Upper lobe of right lung (tissue), 1 donor: ENCODE data around the gene PRUNE2. TPM values are rescaled to one million over a fixed set of nuclear protein-coding genes. Genes with fewer than 3 reads are reported as not detected.

Source experiments
- ATAC-seq: fragments of 200-7000 bp; cut with Tn5 transposase; one replicate; pipeline ENCODE4 v1.9.1; 2020; ENCODE audit warnings: mild to moderate bottlenecking, moderate library complexity
- DNase-seq: peaks from one replicate; pipeline ENCODE4 v3.0.0-alpha.2; 2020
- H3K27ac ChIP-seq: fragments of 200-600 bp; one replicate; pipeline ENCODE4 v1.8.0; 2022
- H3K27me3 ChIP-seq: fragments of 200-600 bp; one replicate; pipeline ENCODE4 v1.8.0; 2022; ENCODE audit warnings: mild to moderate bottlenecking
- H3K36me3 ChIP-seq: fragments of 200-600 bp; one replicate; pipeline ENCODE4 v1.8.0; 2022
- H3K4me1 ChIP-seq: fragments of 200-600 bp; one replicate; pipeline ENCODE4 v1.8.0; 2022
- H3K4me3 ChIP-seq: fragments of 200-600 bp; one replicate; pipeline ENCODE4 v1.8.0; 2022; ENCODE audit warnings: mild to moderate bottlenecking
- H3K9me3 ChIP-seq: fragments of 200-600 bp; one replicate; pipeline ENCODE4 v1.8.0; 2022
- CTCF ChIP-seq: fragments of 200-600 bp; IDR thresholded peaks from one replicate; pipeline ENCODE4 v1.8.0; 2022; ENCODE audit warnings: antibody characterized with exemption
- intact Hi-C: fragments of 100-400 bp; cut with DNase I; formaldehyde crosslinking; loops from one replicate; pipeline ENCODE4 v1.11.0; 2022
- total RNA-seq: library from RNA; stranded (reverse); fragmentation: NEBNext Ultra II Directional; extraction: Animal tissue kit (Norgen Biotek cat#: 25700); gene quantifications from one replicate; pipeline ENCODE4 v1.2.1, GENCODE V29; 2021
- donor health status: DM: no; HTN: yes; CAD: no; lungs with severe emphysema.

The PRUNE2 gene
- total RNA-seq, 1 donor from 2014 or later, result 7.4 TPM

- DNase-seq (no peak), ATAC-seq (no peak)
- no peaks in the 10 kb centered on the region for H3K9me3 ChIP-seq
- TF ChIP-seq CTCF, result no peak
- H3K27me3 ChIP-seq, result no peaks in the 10 kb centered on the region
- no peaks in the 10 kb centered on the region for H3K4me1 ChIP-seq
- intact Hi-C loops, result no loop called here
- no peak overlapping the region for H3K27ac ChIP-seq
- H3K4me3 ChIP-seq, result no peak overlapping the region
- H3K36me3 ChIP-seq, result no peaks in the 10 kb centered on the region
Observed at GRCh38 chr9:76916231-76916630, 10.3 kb upstream of the PRUNE2 start.

DNA sequence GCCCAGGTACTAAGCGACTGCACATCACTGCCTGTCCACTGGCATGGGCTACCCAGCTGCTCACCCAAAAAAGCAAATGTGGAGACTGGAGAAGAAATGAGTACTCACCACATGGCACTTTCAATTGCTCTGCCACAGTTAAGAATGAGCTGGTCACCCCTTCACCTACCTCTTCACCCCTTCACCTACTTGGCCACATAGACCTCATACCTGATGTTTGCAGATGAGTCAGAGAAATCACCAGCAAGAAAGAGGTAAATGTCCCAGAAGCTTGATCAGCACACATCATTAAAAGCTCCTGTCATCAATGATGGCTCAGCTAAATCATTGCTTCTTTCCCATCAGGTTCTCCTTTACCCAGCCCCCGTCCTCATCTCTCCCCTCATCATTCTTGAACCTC, 7.6 kb upstream of the PRUNE2 start:
- intact Hi-C loops, result no loop called here
- Histone ChIP-seq H3K9me3 (no peaks in the 10 kb centered on the region), H3K27me3 (no peaks in the 10 kb centered on the region), H3K36me3 (no peaks in the 10 kb centered on the region), H3K27ac (no peak overlapping the region), H3K4me3 (no peak overlapping the region), H3K4me1 (no peaks in the 10 kb centered on the region)
- ATAC-seq (no peak), DNase-seq (no peak)
- TF ChIP-seq CTCF, result no peak

DNA sequence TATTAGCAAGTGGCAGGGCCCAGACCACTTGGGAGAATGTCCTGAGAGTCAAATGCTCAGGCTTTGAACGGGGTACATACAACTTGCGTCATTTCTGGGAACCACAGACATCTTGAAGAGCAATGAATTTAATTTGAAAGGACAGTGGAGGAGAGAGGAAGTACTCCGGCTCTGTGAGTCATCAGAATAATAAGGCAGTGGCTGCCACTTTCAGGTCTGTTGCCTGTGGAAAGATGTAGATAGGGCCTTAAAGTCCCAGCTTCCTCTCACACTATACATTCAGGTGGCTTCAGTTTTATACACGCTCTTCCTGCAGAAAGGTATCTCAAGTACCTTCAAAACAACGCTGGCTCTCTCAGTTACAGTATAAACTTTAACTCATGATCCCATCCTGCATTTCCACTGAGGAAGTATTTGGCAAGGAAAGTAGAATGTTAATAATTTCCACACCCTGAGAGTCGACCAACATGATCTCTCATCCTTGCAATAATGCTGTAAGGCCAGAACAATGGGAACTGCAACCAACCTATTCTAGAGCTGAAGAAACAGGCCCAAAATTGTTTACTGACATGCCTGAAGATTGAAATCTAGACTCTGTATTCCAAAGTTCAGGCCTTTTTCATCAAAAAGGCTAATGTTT, 6.8 kb upstream of the PRUNE2 start:
- Histone ChIP-seq H3K4me3 (no peak overlapping the region), H3K27ac (no peak overlapping the region), H3K9me3 (no peaks in the 10 kb centered on the region), H3K36me3 (no peaks in the 10 kb centered on the region), H3K27me3 (no peaks in the 10 kb centered on the region), H3K4me1 (no peaks in the 10 kb centered on the region)
- peak; percentile 43 for ATAC-seq
- TF ChIP-seq CTCF, result no peak
- intact Hi-C loops, result no loop called here
- no peak for DNase-seq

GRCh38 chr9:76911971-76912370, 6.1 kb upstream of the PRUNE2 start:
- Histone ChIP-seq H3K27ac (no peak overlapping the region), H3K36me3 (no peaks in the 10 kb centered on the region), H3K4me1 (no peaks in the 10 kb centered on the region), H3K9me3 (no peaks in the 10 kb centered on the region), H3K4me3 (no peak overlapping the region), H3K27me3 (peaks cover under 1% of the 10 kb centered on the region)
- ATAC-seq (no peak), DNase-seq (no peak)
- intact Hi-C loops, result no loop called here
- no peak for TF ChIP-seq CTCF

DNA sequence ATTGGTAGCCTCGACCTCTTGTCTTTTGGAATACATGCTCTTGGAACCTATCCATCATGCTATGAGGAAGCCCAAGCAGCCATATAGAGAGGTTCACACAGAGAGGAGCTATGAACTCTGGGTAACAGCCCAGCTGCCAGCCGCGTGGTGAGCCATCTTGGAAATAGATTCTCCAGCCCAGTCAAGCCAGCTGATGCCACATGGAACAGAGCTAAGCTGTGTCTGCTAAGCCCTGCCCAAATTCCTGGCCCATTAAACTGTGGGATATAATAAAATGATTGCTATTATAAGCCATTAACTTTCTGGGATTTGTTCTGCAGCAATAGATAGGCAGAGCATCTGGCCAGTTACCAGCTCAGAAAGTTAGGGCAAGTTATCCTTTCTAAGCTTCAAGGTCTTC, 4.9 kb upstream of the PRUNE2 start:
- DNase-seq (no peak), ATAC-seq (no peak)
- Histone ChIP-seq H3K27ac (no peak overlapping the region), H3K36me3 (no peaks in the 10 kb centered on the region), H3K9me3 (no peaks in the 10 kb centered on the region), H3K4me1 (no peaks in the 10 kb centered on the region), H3K27me3 (peaks cover 11% of the 10 kb centered on the region), H3K4me3 (no peak overlapping the region)
- TF ChIP-seq CTCF, result no peak
- intact Hi-C loops, result no loop called here

DNA sequence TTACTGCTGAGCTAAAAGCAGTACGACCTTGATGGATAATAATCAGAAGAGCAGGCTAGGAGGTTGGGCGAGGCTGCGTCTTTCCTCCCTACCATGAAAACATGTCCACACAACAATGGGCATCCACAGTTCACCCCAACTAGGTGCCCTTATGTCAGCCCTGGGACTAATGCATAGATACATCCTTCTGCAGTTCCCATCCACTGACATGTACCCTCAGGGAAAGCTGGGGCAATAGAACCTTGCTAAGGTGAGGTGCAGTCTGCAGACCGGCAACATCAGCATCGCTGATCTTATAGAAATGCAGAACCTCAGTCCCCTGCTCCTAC, 697 bp upstream of the PRUNE2 start:
- Histone ChIP-seq H3K36me3 (no peaks in the 10 kb centered on the region), H3K27me3 (peaks cover 15% of the 10 kb centered on the region), H3K4me3 (no peak overlapping the region), H3K27ac (no peak overlapping the region), H3K4me1 (peaks cover 10% of the 10 kb centered on the region), H3K9me3 (no peaks in the 10 kb centered on the region)
- DNase-seq, result no peak
- intact Hi-C loops, result no loop called here
- TF ChIP-seq CTCF, result no peak
- no peak for ATAC-seq
